NOMO-1 treated with DMSO at 0.1 percent for 48 hours (cell line): ENCODE measurements around the gene FATE1.
"Not testable (repeated sequence)": the region's sequence is repeated elsewhere in the genome, so short reads cannot be mapped to it uniquely, and the experiment has no call there.

ENCODE experiments used
- DNase-seq: peaks from one replicate; lab custom pipeline; 2025; ENCODE audit not compliant: unreplicated experiment; lab: John Stamatoyannopoulos, UW

FATE1 gene

GRCh38 chrX:151715752-151716151 lies at the start of gene FATE1:
FATE1 (plus strand) TSS chrX:151716035; CDS start chrX:151716120, 85 bp downstream.
- DNase-seq, result no peak

DNA sequence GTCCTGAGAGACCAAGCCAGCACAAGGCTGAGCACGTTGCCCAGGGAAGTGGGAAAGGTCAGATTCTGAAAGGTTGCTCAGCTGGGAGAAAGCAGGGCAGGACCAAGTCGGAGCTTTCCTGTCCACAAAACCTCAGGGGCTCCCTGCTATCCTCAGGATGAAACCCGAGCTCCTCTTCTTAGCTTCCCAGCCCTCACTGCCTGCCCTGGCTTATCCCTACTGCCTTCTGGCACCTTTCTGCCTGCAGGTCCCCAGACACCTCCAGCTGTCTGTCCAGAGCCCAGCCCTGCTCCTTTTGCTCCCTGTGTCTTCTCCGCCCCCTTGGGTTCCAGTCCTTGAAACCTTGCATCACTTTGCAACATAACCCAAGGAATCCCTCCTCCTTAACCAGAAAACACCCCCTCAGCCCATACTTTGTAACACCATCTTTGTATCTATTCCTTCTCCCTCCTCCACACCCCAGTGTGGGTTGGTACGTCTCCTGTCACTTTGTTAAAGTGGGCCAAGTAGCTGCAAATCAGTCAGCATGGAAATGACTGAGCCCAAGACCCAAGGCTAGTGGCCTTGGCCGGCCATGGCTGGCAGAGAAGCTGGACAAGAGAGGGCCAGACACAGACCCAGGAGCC lies 40.6 kb upstream of the FATE1 start:
- DNase-seq, result no peak

DNA sequence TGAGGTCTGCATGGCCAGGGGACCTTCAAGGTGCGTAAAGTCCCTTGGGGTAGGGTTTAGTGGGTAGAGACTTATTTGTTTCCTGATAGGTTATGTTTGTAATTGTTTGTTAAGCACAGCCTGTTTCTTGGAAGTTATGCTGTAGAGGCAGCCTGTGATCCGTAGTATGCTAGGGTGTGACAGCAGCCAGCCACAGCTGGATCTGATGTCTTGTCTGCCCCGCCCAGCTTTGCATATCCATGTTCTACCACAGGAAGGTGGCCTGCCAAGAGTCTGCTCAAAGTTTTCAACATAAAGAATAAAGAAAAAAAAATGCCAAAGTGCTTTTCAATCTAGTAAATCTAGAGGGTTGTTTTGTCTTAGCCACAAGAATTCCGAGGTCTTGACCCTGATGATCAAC lies 39.6 kb upstream of the FATE1 start:
- no peak for DNase-seq

GRCh38 chrX:151679798-151680402 lies 35.9 kb upstream of the FATE1 start:
- no peak for DNase-seq

DNA sequence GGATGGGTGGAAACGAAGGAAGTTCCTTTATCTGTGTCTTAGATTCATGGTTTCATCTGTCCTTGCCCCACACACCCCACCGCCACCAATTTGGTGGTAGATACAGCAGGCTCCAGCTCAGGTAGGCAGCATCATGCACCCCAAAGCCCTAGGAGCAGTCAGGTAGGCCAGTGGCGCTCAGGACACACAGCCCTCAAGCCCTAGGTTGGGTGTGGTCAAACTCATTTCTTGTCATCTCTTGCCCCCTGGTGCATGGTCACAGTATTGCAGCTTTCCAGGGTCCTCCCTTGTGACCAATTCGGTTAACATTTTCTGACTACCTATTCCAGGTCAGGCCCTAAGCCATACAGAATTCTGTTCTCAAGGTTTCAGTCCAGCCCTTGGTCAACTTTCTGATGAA lies 35.0 kb upstream of the FATE1 start:
- DNase-seq, result no peak

DNA sequence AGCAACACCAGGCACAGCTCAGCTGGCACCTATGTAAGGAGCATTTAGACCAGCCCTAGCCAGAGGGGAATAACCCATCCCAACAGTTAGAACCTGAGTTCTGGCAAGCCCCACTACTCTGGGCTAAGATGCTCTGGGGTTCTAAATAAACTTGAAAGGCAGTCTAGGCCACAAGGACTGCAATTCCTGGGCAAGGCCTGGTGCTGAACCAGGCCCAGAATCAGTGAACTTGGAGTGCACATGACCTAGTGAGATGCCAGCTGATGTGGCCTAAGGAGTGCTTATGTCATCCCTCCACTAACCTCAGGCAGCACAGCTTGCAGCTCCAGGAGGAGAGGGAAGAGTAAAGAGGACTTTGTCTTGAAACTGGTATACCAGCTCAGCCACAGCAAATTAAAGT lies 28.2 kb upstream of the FATE1 start:
- DNase-seq, result no peak

DNA sequence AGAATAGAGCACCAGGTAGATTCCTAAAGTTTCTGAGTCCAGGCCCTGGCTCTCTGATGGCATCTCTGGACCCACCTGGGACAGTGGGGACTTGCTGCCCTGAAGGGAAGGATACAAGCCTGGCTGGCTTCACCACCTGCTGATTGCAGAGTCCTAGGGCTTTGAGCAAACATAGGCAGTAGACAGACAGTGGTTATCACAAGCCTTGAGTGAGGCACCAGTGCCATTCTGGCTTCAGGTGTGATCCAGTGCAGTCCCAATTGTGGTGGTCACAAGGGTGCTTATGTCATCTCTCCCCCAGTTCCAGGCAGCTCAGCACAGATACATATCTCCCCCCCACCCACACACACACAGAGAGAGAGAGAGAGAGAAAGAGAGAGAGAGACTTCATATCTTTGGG lies 27.1 kb upstream of the FATE1 start:
- no peak for DNase-seq

GRCh38 chrX:151692825-151693224 lies 23.0 kb upstream of the FATE1 start:
- no peak for DNase-seq

DNA sequence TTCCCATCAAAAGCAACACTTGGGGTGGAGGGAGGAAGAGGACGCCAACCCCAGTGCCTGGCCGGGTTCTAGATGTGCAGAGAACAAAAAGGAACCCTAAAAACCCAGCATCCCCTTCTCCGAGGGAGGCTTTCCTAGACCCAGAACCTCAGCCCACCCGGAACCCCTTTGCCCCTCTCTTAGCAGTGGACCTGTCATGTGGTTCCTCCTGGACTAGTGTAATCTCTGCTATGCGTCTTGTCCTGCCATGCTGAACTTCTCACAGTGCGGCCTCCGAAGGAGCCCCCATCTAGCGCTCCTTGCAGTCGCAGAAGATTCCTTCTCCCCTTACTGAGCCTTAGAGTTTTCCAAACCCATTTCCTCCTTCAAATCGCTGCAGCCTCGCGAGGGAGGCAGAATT lies 21.7 kb upstream of the FATE1 start:
- no peak for DNase-seq

DNA sequence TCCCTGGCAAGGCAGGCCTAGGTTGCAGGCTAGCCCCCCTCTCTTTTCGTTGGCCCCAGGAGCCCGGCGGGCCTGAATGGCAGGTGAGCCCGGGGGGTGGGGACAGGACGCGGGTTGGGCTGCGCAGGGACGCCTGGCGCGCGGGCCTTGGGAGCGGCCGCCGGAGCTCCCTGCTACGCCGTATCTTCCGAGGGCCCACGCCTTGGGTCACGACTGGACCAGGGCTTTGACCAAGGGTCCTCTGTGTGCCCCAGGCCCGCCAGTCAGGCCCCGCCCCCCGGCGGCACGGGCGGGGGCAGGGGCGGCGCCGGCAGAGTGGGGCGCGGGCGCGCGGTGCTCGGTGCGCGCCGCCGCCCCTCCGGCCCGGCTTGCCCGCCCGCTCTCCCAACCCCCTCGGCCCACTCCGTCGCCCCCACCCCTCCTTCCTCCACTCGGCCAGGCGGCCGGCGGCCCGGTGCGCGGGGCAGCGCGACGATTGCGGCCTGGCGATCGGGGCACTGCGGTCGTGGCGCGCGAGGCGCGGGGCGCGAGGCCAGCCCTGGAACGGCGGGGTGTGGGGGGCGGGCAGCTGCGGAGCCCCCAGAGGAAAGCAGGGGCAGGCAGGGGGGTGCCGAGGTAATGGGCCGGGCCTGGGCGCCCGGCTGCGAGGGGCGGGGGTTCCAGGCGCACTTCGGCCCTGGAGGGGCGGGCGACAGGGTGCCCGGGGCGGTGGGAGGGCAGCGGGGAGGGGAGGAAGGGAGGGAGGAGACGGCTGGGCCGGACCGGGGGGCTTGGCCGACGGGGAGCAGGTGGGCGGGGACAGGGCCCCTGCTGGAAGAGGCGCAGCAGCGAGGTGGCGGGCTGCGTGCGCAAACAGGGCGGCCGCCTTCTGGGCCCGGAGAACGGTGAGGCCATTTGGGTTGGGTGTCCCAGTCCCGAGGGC lies 20.9 kb upstream of the FATE1 start, which contains the start of gene PRRG3:
TSS of gene PRRG3 (plus strand) at position 798 of the 922 bp plus-strand sequence. CDS start 3,357 bp downstream, outside the sequence.
- no peak for DNase-seq

- DNase-seq, result no peak
These were observed 20.1 kb upstream of the FATE1 start for GRCh38 chrX:151695583-151696340.

DNA sequence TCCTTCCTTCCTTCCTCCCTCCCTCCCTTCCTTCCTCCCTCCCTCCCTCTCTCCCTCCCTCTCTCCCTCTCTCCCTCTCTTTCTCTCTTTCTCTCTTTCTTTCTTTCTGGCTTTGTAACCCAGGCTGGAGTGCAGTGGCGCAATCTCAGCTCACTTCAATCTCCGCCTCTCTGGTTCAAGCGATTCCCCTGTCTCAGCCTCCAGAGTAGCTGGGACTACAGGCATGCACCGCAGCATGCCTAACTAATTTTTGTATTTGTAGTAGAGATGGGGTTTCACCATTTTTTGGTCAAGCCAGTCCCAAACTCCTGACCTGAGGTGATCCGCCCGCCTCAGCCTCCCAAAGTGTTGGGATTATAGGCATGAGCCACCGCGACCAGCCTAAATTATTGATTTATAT lies 18.8 kb upstream of the FATE1 start:
- DNase-seq, result not testable (repeated sequence)

- no peak for DNase-seq
These were observed 18.3 kb upstream of the FATE1 start for GRCh38 chrX:151697522-151697921.

GRCh38 chrX:151698485-151698884 lies 17.4 kb upstream of the FATE1 start:
- no peak for DNase-seq

- DNase-seq, result no peak
These were observed 16.1 kb upstream of the FATE1 start for GRCh38 chrX:151699746-151700145.

DNA sequence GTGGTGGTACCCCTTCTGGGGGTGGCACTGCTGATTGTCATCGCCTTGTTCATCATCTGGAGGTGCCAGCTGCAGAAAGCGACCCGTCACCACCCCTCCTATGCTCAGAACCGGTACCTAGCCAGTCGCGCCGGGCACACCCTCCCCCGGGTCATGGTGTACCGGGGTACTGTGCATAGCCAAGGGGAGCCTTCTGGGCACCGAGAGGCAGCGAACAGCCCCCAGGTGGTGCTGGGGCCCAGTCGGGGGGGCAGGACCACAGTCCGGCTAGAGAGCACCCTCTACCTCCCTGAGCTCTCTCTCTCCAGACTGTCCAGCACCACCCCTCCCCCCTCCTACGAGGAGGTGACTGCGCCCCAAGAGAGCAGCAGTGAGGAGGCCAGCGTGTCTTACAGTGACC lies 15.3 kb upstream of the FATE1 start:
- no peak for DNase-seq

DNA sequence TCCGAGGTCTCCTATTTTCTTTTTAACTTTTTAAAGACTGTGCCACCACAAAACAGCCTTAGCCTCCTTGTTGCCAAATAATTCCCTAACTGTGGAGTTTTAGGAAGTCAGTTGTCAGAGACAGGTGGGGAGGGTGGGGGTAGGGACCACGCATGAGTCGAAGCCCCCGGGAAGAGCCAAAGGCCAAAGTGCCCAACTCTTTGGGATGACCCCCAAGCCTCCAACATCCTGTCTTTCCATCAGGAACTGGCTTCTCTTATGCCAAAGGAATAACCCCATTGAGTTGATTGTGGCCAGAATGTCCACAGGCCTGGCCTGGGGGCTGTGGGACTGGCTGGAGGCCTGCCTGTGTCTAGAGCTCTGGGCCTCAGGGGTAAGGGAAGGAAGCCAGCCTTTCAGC lies 14.8 kb upstream of the FATE1 start:
- DNase-seq, result no peak

GRCh38 chrX:151701531-151701930 lies 14.3 kb upstream of the FATE1 start:
- DNase-seq, result no peak

DNA sequence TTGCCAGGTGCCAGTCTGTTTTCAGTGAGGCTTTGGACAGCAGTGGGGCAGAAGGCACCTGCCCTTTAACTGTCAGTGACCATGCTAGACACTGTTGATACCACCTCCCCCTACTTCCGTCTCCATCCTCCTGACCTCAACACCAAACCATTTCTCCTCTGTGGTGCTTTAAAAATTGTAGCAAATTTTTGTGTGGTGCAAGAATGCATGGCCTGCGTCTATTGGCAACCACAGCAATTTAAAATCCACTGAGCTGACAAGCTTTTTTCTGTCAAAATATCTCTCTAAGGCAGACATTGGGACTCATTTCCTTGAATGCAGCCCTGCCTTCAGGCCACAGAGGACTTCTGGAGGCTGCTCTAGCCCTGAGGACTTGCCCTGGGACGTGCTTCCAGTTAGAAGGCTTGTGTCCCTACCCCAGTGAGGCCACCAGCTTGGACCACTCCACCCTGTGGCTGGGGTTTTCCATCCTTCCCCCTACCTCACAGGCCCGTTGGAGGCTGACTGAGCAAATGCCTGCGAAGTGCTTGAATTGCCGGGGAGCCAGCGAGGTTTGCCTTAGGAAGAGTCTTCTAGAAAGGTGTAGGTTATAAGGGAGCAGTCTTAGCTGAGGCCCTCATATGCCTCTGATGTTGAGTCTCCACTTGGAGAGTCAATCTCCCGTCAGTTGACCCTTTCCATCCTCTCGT lies 13.7 kb upstream of the FATE1 start:
- DNase-seq, result no peak

DNA sequence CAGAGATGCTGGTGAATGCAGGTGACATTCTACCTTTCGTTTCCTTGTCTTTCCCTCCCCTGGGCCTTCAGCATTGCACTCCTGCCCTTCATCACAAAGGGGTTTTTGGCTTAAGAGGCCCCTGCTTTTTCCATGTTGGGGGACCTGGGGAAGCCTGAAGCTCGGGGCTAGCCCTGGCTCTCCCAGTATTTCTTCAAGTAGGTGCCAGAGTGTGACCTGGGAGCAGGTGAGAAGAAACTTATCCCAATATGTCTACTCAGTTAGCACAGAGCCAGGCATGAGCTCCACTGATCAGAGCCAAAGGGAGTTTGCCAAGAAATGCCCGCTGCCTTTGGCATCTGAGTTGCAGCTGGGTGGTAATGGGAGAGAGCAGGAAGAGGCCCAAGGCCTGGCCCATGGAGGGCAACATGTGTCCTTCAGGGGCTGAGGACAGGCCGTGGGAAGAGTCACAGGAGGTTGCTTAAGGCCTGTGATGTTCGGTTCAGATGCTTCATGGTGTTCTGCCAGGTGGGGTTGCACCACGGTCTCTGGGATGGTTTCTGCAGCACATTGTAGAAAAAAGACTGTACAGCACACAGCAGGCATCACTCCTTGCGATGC lies 13.0 kb upstream of the FATE1 start:
- DNase-seq, result no peak
